ENCODE data around the gene CAPN2.

The CAPN2 gene

GRCh38 chr1:223758734-223759133 is 46.4 kb downstream of the CAPN2 start:
- no peaks in the 10 kb centered on the region for H3K36me3 ChIP-seq (ENCODE audit: control insufficient read depth, insufficient read depth, low read length)
- H3K9me3 ChIP-seq (ENCODE audit: control insufficient read depth, low read length): no peaks in the 10 kb centered on the region
- TF ChIP-seq, protein P1, sequence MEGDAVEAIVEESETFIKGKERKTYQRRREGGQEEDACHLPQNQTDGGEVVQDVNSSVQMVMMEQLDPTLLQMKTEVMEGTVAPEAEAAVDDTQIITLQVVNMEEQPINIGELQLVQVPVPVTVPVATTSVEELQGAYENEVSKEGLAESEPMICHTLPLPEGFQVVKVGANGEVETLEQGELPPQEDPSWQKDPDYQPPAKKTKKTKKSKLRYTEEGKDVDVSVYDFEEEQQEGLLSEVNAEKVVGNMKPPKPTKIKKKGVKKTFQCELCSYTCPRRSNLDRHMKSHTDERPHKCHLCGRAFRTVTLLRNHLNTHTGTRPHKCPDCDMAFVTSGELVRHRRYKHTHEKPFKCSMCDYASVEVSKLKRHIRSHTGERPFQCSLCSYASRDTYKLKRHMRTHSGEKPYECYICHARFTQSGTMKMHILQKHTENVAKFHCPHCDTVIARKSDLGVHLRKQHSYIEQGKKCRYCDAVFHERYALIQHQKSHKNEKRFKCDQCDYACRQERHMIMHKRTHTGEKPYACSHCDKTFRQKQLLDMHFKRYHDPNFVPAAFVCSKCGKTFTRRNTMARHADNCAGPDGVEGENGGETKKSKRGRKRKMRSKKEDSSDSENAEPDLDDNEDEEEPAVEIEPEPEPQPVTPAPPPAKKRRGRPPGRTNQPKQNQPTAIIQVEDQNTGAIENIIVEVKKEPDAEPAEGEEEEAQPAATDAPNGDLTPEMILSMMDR (IDR thresholded peaks at IDR 0.05): no peak

DNA sequence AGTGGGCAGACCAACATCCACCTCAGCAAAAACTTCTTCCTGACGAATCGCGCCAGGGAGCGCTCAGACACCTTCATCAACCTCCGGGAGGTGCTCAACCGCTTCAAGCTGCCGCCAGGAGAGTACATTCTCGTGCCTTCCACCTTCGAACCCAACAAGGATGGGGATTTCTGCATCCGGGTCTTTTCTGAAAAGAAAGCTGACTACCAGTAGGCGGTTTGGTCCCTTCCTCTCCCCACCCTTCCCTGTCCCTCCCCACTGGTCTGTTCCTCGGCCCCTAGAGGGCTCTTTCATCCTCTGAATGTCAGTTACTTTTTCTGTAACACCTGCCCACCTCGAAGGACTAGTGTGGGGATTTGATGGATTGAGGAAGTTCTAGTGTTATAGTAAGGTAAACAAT is 46.9 kb downstream of the CAPN2 start:
- Histone ChIP-seq H3K9ac (no peak overlapping the region), H3K4me1 (no peaks in the 10 kb centered on the region), H3K4me3 (ENCODE audit: low read depth, low read length) (no peak overlapping the region), H3K4me2 (ENCODE audit: low read length) (no peak overlapping the region), H3K9me3 (ENCODE audit: control insufficient read depth, low read length) (no peaks in the 10 kb centered on the region), H2AFZ (no peak overlapping the region), H3K27ac (no peak overlapping the region), H3K27me3 (ENCODE audit: control insufficient read depth, insufficient read depth, low read length) (no peaks in the 10 kb centered on the region), H3K36me3 (ENCODE audit: control insufficient read depth, insufficient read depth, low read length) (no peaks in the 10 kb centered on the region), H3K79me2 (no peaks in the 10 kb centered on the region)
- TF ChIP-seq, protein P1 (IDR thresholded peaks at IDR 0.05): no peak

More at GRCh38 chr1:223758734-223759133, 46.4 kb downstream of the CAPN2 start:
- Histone ChIP-seq H3K4me1 (no peaks in the 10 kb centered on the region), H3K4me2 (ENCODE audit: low read length) (no peak overlapping the region), H2AFZ (no peak overlapping the region), H3K27me3 (ENCODE audit: control insufficient read depth, insufficient read depth, low read length) (no peaks in the 10 kb centered on the region), H3K27ac (no peak overlapping the region), H3K4me3 (ENCODE audit: low read depth, low read length) (no peak overlapping the region), H3K9ac (no peak overlapping the region), H3K79me2 (no peaks in the 10 kb centered on the region)

GRCh38 chr1:223760833-223761232 is 48.5 kb downstream of the CAPN2 start:
- no peaks in the 10 kb centered on the region for H3K79me2 ChIP-seq
- H3K4me3 ChIP-seq (ENCODE audit: low read depth, low read length): no peak overlapping the region
- H3K4me2 ChIP-seq (ENCODE audit: low read length): no peak overlapping the region
- no peak overlapping the region for H2AFZ ChIP-seq
- no peaks in the 10 kb centered on the region for H3K27me3 ChIP-seq (ENCODE audit: control insufficient read depth, insufficient read depth, low read length)
- H3K9me3 ChIP-seq (ENCODE audit: control insufficient read depth, low read length): no peaks in the 10 kb centered on the region
- no peaks in the 10 kb centered on the region for H3K4me1 ChIP-seq
- no peak overlapping the region for H3K27ac ChIP-seq
- no peak overlapping the region for H3K9ac ChIP-seq
- H3K36me3 ChIP-seq (ENCODE audit: control insufficient read depth, insufficient read depth, low read length): no peaks in the 10 kb centered on the region
- TF ChIP-seq, protein P1 (IDR thresholded peaks at IDR 0.05): no peak

GRCh38 chr1:223761411-223761810 is 49.1 kb downstream of the CAPN2 start:
- Histone ChIP-seq H3K27ac (no peak overlapping the region), H3K9me3 (ENCODE audit: control insufficient read depth, low read length) (no peaks in the 10 kb centered on the region), H2AFZ (no peak overlapping the region), H3K4me1 (no peaks in the 10 kb centered on the region), H3K4me3 (ENCODE audit: low read depth, low read length) (no peak overlapping the region), H3K4me2 (ENCODE audit: low read length) (no peak overlapping the region), H3K79me2 (no peaks in the 10 kb centered on the region), H3K27me3 (ENCODE audit: control insufficient read depth, insufficient read depth, low read length) (no peaks in the 10 kb centered on the region), H3K36me3 (ENCODE audit: control insufficient read depth, insufficient read depth, low read length) (no peaks in the 10 kb centered on the region), H3K9ac (no peak overlapping the region)
- TF ChIP-seq, protein P1 (IDR thresholded peaks at IDR 0.05): no peak

DNA sequence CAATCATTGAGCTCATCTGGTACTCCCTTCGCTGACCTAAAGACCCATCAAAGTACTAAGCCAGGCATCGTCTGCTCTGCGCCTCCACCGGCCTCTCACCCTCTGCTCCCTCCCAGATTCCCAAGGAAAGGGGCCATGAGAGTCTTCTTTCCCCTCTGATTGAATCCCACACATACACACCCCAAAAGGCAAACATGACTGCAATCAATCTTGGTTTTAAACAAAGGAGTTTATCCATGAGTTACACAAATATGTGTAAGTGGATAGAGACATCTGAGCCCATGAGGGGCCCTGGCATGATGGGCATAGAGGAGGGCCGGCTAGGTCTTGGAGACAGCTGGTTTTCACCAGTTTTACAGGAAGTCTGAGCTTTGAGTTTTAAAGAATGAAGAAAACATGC is 50.9 kb downstream of the CAPN2 start:
- Histone ChIP-seq H3K27ac (no peak overlapping the region), H3K79me2 (no peaks in the 10 kb centered on the region), H3K9me3 (ENCODE audit: control insufficient read depth, low read length) (no peaks in the 10 kb centered on the region), H3K4me1 (no peaks in the 10 kb centered on the region), H3K36me3 (ENCODE audit: control insufficient read depth, insufficient read depth, low read length) (no peaks in the 10 kb centered on the region), H2AFZ (no peak overlapping the region), H3K4me2 (ENCODE audit: low read length) (no peak overlapping the region), H3K9ac (no peak overlapping the region), H3K27me3 (ENCODE audit: control insufficient read depth, insufficient read depth, low read length) (no peaks in the 10 kb centered on the region), H3K4me3 (ENCODE audit: low read depth, low read length) (no peak overlapping the region)
- TF ChIP-seq, protein P1 (IDR thresholded peaks at IDR 0.05): no peak

All from parathyroid adenoma (tissue), 2 donors.